Activated CD4-positive, alpha-beta T cell treated with anti-CD3 and anti-CD28 coated beads for 24 hours (primary cell): ENCODE measurements around the gene DBP.
"Not testable (repeated sequence)": the region's sequence is repeated elsewhere in the genome, so short reads cannot be mapped to it uniquely, and the experiment has no call there.

ENCODE experiments used
- DNase-seq, 2 donors: peaks; one replicate each; pipeline ENCODE4 v3.0.0-alpha.2; 2020; ENCODE audit warnings: low read depth in 2 of 2

Gene DBP

DNA sequence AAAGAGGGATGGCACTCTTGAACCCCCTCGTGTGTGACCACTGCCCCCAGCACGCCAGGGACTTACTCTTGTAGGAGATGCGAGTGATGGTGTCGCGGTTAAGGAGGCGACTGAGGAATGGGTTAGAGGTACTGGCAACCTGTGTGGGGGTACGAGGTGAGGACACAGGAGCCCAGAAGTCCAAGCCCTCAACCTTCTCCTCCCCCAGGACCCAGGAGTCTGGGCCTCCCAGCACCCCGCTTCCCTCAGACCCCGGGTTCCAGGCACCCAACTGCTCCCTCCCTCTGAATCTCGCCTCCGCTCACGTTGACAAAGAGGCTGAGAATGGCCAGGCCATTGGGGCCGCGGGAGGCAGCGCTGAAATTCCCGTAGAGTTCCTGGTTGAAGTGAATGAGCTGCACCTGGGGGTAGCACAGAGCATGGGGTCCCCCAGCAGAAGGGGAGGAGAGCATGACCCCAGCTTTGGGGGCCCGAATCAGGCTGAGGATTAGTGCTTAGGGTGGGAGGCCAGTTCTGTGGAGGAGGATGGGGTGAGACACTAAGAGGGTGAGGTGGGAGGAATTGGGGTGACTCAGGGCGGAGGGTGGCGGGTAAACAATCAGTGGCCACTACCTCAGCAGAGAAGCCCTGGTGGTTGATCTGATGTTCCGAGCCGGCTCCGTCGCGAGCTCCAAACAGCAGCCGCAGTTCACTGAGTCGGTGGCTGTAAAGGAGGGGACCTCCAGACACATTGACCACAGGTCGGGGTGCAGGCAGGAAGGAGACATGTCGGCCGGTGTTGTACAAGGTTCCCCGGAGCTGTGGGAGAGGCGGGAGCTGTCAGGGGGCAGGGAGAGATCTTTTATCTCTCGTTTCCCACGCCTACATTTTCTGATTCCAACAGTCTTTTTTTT lies 2.5 kb upstream of the DBP start:
- DNase-seq, result no peak

DNA sequence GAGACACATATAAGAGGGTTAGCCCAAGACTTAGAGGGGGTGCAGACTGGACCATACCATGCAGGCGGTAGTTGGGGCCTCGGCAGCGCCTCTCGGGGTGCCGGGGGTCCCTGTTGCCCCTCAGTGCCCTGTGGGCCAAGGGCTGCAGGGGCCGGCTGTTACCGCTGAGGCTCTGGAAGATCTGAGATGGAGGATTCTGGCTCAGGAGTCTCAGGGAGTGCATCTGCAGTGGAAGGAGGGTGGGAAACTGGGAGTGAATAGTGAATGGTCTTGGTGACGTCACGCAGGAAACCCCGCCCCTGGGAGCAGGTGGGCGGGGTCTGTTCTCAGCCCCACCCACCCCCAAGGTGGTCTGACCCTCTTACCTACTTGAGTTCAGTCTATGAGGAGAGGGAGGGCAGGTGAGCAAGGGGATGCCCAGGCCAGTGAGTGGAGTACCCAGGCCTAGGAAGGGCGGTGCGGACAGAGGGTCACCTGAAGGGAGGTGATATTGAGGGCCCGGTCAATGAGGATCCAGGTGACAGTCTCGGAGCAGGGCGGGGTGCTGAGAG lies 1.7 kb upstream of the DBP start:
- DNase-seq, result no peak

DNA sequence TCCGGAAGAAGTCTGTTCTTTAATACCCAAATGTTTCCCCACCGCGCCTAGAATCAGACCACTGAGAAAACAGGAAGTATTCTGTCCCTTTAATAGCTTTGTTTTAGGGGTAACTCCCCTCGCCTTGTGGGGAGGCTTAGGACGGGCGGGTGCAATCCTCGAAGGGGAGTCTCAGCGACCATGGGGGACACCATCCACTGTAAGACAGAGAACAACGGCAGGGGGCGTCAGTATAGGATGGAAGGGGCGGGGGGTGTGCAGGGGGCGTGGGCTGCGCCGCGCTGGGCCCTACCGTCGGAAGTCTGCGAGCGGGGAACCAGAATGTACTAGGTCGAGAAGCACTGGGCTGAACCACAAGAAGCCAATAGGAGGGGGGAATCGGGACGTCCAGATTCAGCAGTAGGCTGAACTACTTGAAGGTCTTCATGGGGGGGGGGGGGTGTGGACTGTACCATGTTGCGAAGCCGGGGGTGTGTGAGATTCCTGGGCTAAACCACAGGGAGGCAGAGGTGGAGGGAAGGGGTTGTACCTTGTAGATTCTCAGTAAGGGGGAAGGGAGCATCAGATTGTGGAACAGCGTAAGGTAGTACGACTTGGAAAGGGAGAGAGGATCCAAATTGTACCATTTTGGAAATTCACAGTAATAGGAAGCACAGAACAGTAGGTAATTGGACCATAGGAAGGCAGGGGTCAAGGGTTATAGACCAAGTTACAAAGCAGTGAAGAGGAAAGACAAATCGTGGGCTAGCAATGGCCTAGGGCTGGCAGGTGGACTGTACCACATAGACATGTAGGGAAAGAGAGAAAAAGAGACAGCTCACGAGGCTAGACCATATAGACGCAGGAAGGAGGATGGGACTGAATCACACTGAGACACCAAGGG lies 1.0 kb upstream of the DBP start:
- peak in 1 of 2 donors; percentile 70 for DNase-seq

DNA sequence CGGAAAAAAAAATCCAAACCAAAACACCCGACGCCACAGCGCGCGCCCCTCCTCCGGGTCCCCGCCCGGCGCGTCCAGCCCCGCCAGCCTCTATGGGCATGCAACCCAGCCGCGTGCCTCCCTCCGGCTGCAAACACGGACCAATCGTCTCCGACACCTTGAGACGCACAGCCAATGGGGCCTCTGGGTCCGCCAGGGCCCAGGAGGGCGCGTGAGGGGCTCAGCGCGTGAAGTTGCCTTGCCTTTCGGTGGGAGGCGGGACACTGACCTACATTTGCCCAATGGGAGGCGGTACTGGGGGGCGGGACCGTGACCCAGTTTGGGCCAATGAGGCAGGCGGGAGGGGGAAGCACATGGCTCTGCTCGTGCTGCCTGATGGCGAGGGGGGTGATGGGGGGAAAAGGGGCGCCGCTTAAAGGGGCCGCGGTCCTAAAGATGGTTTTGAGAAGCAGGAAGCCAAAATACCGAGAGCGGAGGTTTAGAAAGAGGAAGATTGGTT lies 319 bp upstream of the DBP start:
- peak; percentile 97 to 98 for DNase-seq

DNA sequence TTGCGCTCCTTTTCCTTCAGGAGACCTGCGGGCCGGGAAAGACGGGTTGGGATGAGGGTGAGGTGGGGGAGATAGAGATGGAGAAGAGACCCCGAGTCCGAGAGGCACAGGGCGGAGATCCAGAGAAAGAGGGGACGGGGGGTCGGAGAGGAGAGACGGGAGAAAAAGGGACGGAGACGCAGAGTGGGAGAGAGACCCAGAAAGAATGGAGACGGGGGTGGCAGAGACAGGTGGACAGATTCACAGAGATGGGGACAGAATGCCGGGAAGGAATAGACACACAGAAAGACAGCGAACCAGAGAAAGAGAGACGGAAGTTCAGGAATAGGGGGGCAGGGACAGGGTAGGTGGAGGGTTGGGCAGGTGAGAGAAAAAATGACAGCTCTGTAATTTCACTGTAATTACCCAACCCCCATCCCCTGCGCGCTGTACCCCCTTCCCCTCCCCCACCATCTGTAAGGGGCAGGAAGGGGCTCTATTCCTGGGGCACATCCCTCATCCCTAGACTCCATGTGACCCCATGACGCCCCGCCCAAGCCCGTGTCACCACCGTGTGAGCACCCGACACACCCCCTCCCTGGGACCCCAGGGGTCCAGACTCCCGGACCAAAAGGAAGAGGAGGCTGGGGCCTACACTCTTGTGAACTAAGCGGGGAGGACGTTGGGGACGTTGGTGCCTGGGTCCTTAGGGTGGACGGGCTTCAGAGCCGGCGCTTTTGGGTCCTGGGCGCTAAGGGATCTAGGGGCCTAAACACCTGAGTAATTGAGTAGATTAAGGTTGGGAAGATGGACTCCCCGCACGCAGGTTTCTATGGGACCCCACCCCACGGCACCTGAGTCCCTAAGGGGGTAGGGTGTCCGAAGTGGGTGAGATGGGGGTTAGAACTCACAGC lies 967 bp downstream of the DBP start:
- DNase-seq, result no peak

DNA sequence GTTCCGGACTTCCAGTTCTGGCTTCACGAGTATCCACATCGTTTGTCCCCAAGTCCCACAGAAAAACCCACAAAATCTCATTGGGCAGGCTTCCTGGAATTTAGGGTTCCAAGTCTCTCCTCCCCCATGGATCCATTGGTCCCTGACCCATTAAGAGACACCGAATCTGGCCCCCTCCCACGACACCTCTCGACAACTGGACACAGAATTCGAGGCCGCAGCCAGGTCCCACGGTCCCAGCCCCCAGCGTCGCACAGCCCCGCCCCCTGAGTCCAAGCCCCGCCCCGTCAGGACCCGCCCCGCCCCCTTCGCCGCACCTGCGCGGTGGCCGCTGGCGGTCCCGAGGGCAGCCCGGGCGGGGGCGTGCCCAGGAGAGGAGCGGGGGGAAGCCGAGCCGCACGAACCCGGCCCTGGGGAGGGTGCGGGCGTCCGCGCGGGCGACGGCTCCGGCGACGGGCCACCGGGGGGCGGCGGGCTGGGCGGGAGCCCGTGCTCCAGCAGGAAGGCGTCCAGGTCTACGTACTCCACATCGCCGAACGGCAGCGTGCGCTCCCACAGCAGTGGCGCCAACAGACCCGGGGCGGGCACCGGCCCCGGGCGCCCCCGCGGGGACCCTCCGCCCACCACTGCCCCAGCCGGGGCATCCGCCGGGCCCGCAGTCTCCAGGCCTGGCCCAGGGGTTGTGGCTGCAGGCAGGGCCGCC lies 1.8 kb downstream of the DBP start:
- peak; percentile 66 for DNase-seq

DNA sequence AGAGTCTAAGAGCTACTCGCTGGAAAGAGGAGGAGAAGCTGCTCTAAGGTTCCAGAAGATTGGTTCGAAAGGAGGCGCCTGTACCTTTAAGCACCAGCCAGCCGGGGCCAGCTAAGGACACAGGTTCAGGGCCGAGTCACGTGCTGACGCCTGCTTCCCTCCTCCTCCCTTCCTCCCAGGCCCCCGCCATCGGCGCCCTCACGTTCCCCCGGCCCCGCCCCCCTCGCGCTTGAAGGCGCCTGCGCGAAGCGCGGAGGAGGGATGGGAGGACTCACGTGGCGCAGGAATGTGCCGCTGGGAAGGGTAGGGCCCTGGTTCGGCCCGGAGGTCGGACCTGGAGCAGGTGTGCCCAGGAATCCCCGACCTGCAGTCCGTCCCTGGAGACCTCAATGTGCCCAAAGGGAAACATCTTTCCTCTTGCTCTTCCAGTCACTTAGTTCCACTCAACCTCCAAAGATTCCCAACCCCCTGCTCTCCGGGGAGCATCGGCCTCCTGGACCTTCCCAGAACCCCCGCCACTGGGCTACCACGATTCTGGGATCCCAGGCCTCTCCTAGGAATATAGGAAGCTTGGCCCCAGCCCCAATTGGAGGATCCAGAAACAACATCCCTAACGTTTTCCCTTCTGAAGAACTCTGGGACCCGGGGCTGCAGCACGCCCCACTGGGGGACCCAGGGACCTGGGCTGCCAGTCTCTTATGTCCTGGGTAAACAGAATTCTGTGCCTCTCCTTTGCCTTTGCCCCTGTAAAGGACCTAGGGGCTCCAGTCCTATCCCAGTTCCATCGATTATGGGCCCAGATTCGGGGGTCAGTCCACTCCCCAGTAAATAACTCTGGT lies 2.5 kb downstream of the DBP start:
- DNase-seq, result peak; percentile 92 to 93

DNA sequence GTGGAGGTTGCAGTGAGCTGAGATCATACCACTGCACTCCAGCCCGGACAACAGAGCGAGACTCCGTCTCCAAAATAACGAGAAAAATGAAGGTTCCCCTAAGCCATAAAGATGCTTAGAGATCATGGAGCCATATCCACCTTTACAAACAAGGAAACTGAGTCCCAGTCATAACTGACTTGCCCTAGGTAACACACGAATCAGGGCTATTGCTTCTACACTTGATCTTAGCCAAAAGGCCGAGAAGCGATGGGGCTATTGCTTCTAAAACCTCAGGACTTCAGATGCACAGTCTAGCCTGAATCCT lies 3.2 kb downstream of the DBP start:
- DNase-seq, result no peak

DNA sequence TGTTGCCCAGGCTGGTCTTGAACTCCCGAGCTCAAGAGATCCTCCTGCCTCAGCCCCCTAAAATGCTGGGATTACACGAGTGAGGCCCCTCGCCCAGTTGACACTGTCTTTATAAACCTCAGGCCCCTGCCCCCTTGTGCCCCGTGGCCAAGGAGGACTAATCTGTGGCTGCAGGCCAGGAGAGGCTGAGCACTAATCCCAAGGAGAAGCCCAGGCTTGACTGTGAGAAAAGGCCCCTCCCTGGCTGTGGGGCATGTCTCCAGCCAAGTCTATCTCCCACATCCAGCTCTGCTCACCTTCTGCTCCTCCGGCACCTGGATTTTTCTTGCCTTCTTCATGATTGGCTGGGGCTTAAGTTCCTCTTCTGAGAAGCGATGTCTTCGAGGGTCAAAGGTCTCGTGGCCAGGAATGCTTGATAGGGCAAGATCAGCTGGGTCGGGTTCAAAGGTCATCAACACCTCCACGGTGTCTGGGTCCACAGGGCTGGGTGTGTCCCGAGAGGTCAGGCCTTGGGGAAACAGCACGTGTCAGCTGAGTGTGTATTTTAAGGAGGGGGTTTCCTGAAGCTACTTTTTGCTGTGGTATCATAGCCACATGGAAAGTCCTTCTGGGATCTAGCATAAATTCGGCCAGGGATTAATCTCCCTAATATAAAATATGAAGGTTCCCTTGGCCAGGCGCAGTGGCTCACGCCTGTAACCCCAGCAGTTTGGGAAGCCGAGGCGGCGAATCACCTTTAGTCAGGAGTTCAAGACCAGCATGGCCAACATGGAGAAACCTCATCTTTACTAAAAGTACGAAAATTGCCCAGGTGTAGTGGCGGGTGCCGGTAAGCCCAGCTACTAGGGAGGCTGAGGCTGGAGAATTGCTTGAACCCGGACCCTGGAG lies 3.8 kb downstream of the DBP start:
- no peak for DNase-seq

DNA sequence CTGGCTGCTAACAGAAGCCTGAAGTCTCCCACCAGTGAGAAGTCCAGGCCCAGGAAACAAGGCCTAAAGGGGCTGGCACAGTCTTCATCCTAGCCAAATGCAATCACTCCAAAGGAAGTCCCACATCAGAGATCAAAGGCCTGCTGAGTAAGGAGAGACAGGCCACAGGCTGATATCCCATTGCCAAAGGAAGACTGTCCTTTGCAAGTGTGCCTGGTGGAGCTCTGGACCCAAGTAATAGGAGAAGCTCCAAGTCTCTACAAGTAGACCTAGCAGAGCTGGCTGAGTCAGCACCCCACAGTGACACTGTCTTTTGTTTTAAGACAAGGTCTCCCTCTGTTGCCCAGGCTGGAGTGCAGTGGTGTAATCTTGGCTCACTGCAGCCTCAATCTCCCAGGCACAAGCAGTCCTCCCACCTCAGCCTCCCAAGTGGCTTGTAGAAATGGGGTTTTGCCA lies 4.5 kb downstream of the DBP start:
- DNase-seq, result no peak

DNA sequence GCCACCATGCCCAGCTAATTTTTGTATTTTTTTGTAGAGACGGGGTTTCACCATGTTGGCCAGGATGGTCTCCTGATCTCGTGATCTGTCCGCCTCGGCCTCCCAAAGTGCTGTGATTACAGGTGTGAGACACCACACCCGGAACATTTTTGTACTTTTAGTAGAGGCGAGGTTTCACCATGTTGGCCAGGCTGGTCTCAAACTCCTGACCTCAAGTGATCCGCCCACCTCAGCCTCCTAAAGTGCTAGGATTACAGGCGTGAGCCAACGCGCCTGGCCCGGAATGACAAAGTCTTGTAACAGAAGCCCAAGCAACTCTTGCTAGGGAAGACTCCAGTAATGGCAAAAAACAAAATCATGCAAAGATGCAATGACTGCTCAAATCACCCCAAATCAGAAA lies 4.9 kb downstream of the DBP start:
- DNase-seq, result not testable (repeated sequence)

DNA sequence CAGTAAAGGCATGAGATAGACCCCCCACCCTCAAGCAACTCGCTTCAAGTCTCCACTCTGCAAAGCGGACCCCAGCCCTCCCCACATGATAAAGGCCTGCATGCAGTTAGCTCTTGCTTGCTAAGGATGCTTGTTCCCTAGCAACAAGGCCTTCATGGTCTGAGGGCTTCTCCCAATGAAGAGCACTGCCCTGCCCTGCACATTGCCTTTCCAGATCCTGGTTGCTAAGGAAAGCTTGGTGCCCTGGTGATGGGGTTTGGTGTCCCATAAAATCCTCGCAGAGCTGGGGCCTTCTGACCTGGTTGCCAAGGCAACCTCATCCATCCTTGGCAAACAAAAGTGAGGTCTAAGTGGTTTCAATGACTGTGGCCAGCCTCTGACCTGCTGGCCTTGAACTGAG lies 6.0 kb downstream of the DBP start:
- no peak for DNase-seq

DNA sequence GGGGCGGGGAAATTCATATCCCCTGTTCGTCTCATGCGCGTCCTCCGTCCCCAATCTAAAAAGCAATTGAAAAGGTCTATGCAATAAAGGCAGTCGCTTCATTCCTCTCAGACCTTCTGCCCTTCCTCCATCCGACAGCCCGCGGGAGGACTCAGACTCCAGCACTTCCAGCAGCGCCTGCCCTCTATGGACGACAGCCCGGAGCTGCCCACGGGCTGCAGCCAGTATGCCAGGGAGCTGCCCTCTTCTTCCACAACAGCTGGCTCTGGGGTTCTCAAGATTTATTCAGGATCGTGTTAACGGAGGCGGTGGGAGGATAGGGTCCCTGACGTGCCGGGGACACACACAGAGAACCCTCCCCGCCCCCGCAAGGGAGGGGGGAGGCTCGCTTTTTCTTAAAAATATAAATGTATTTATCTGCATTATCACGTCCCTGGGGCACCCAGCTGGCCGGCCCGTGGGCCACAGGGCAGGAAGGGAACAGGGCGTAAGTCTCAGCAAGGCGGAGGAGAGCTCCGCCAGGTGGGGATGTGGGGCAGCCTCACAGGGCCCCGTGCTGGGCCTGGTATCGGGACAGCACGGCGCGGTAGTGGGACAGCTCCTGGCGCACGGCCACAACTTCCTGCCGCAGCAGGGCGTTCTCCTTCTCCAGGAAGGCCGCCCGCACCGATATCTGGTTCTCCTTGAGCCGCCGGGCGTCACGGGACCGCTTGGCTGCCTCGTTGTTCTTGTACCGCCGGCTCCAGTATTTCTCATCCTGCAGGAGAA lies 6.7 kb downstream of the DBP start:
- no peak for DNase-seq

DNA sequence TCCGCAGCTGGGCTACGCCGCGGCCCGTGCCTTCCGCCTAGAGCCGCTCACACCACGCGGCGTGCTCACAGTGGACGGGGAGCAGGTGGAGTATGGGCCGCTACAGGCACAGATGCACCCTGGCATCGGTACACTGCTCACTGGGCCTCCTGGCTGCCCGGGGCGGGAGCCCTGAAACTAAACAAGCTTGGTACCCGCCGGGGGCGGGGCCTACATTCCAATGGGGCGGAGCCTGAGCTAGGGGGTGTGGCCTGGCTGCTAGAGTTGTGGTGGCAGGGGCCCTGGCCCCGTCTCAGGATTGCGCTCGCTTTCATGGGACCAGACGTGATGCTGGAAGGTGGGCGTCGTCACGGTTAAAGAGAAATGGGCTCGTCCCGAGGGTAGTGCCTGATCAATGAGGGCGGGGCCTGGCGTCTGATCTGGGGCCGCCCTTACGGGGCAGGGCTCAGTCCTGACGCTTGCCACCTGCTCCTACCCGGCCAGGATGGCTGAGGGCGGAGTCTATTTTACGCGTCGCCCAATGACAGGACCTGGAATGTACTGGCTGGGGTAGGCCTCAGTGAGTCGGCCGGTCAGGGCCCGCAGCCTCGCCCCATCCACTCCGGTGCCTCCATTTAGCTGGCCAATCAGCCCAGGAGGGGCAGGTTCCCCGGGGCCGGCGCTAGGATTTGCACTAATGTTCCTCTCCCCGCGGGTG lies 7.4 kb downstream of the DBP start:
- DNase-seq, result no peak

DNA sequence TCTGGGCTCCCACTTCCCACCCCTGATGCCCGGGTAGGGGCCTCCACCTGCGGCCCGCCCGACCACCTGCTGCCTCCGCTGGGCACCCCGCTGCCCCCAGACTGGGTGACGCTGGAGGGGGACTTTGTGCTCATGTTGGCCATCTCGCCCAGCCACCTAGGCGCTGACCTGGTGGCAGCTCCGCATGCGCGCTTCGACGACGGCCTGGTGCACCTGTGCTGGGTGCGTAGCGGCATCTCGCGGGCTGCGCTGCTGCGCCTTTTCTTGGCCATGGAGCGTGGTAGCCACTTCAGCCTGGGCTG lies 7.9 kb downstream of the DBP start:
- DNase-seq, result no peak

DNA sequence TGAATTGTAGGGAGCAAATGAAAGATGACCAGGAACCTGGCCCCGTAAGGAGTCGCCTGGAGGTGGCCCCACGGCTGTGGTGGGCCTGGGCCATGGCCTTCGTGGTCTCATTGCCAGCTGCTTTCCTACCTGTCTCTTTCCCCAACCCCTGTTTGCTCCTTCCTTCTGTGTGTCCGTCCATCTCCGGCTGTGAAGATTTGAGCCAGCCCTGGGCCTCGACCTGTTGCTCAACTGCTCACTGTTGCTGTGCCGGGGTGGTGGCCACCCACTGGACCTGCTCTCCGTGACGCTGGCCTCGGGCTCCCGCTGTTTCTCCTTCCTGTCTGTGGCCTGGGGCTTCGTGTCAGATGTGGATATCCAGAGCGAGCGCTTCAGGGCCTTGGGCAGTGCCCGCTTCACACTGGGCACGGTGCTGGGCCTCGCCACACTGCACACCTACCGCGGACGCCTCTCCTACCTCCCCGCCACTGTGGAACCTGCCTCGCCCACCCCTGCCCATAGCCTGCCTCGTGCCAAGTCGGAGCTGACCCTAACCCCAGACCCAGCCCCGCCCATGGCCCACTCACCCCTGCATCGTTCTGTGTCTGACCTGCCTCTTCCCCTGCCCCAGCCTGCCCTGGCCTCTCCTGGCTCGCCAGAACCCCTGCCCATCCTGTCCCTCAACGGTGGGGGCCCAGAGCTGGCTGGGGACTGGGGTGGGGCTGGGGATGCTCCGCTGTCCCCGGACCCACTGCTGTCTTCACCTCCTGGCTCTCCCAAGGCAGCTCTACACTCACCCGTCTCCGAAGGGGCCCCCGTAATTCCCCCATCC lies 8.5 kb downstream of the DBP start:
- DNase-seq, result no peak

DNA sequence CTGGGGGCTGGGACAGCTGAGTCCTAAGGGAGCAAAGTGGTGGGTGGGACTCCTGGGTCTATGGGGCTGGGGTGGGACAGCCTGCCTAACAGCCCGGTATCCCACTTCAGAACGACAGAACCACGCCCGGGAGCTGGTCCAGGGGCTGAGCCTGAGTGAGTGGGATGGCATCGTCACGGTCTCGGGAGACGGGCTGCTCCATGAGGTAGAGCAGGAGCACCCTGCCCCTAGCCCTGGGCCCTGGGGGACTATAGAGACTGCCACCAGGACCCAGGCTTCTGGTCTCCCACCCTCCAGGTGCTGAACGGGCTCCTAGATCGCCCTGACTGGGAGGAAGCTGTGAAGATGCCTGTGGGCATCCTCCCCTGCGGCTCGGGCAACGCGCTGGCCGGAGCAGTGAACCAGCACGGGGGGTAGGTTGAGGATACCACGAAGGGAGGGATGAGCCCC lies 9.3 kb downstream of the DBP start:
- DNase-seq, result no peak
